OCI-LY1 (cell line): Measurements from ENCODE around the gene EML1.

Experiments used
- H2AFZ ChIP-seq: fragments of 200-600 bp; sonication (generic), shearing (Covaris generic); 2 replicates; pipeline ENCODE4 v1.6.0; 2014; ENCODE audit warnings: antibody characterized with exemption, mild to moderate bottlenecking, low read length
- H3F3A ChIP-seq: fragments of 200-600 bp; sonication (generic), shearing (Covaris generic); 2 replicates; pipeline ENCODE4 v1.6.0; 2014; ENCODE audit warnings: mild to moderate bottlenecking, antibody characterized with exemption, low read length, moderate library complexity; ENCODE audit not compliant: insufficient read depth
- H3K27ac ChIP-seq: fragments of 200-600 bp; sonication (generic); 2 replicates; pipeline ENCODE4 v1.5.1; 2014; ENCODE audit warnings: low read length, mixed run types, mild to moderate bottlenecking, low read depth; ENCODE audit not compliant: poor library complexity, severe bottlenecking
- H3K27me3 ChIP-seq: fragments of 200-600 bp; sonication (generic); 2 replicates; pipeline ENCODE4 v1.6.0; 2014; ENCODE audit warnings: antibody characterized with exemption, mild to moderate bottlenecking, low read length, moderate library complexity; ENCODE audit not compliant: insufficient read depth
- H3K36me3 ChIP-seq: fragments of 200-600 bp; sonication (generic); 2 replicates; pipeline ENCODE4 v1.6.1; 2014; ENCODE audit warnings: mild to moderate bottlenecking, antibody characterized with exemption, low read length, moderate library complexity, mixed read lengths; ENCODE audit not compliant: insufficient read depth
- H3K4me1 ChIP-seq: fragments of 200-600 bp; sonication (generic); 2 replicates; pipeline ENCODE4 v1.5.1; 2014; ENCODE audit warnings: mild to moderate bottlenecking, low read length, moderate library complexity; ENCODE audit not compliant: insufficient read depth, severe bottlenecking
- H3K4me2 ChIP-seq: fragments of 200-600 bp; sonication (generic), shearing (Covaris generic); 2 replicates; pipeline ENCODE4 v1.6.1; 2014; ENCODE audit warnings: low read length
- H3K4me3 ChIP-seq: fragments of 200-600 bp; sonication (generic); 2 replicates; pipeline ENCODE4 v1.5.1; 2014; ENCODE audit warnings: low read length, low read depth, mild to moderate bottlenecking, mixed read lengths; ENCODE audit not compliant: poor library complexity, severe bottlenecking
- H3K79me2 ChIP-seq: fragments of 200-600 bp; shearing (Covaris generic); 2 replicates; pipeline ENCODE4 v1.6.1; 2016; ENCODE audit warnings: mixed run types, low read length, mixed read lengths; ENCODE audit not compliant: insufficient read depth
- H3K9ac ChIP-seq: fragments of 200-600 bp; sonication (generic), shearing (Covaris generic); 2 replicates; pipeline ENCODE4 v1.6.1; 2014; ENCODE audit warnings: mild to moderate bottlenecking, low read length, mixed read lengths
- H3K9me2 ChIP-seq: fragments of 200-600 bp; sonication (generic), shearing (Covaris generic); 2 replicates; pipeline ENCODE4 v1.6.1; 2014; ENCODE audit warnings: low read depth, mild to moderate bottlenecking, low read length, mixed read lengths
- H3K9me3 ChIP-seq: fragments of 200-600 bp; shearing (Covaris generic); 2 replicates; pipeline ENCODE4 v1.6.1; 2014; ENCODE audit warnings: low read length, mixed read lengths
- H4K20me1 ChIP-seq: fragments of 200-600 bp; sonication (generic), shearing (Covaris generic); 2 replicates; pipeline ENCODE4 v1.6.0; 2016; ENCODE audit warnings: mild to moderate bottlenecking, low read length; ENCODE audit not compliant: insufficient read depth
- CTCF ChIP-seq: fragments of 200-600 bp; sonication (generic), shearing (Covaris generic); IDR thresholded peaks from 2 replicates; pipeline ENCODE4 v1.5.1; 2017; ENCODE audit warnings: mild to moderate bottlenecking, antibody characterized with exemption, low read length, moderate library complexity, mixed read lengths
- EZH2 ChIP-seq: fragments of 200-600 bp; sonication (generic), shearing (Covaris generic); IDR thresholded peaks from 2 replicates; pipeline ENCODE4 v1.8.0; 2017; ENCODE audit warnings: borderline replicate concordance, mixed run types, mild to moderate bottlenecking, antibody characterized with exemption, low read length, moderate library complexity, mixed read lengths

The EML1 gene

GRCh38 chr14:99812892-99813291 lies 19.7 kb downstream of the EML1 start:
- H3K27ac ChIP-seq: no peak overlapping the region
- no peaks in the 10 kb centered on the region for H3K36me3 ChIP-seq
- H3K9me2 ChIP-seq: no peaks in the 10 kb centered on the region
- H3F3A ChIP-seq: no peaks in the 10 kb centered on the region
- H4K20me1 ChIP-seq: no peaks in the 10 kb centered on the region
- no peak overlapping the region for H2AFZ ChIP-seq
- H3K9ac ChIP-seq: no peak overlapping the region
- H3K27me3 ChIP-seq: peaks cover 2% of the 10 kb centered on the region; the same call in 1 of the 2 replicates
- no peaks in the 10 kb centered on the region for H3K4me1 ChIP-seq
- no peak overlapping the region for H3K4me3 ChIP-seq
- no peak for TF ChIP-seq EZH2
- no peak for TF ChIP-seq CTCF
- H3K4me2 ChIP-seq: no peak overlapping the region
- no peaks in the 10 kb centered on the region for H3K79me2 ChIP-seq
- H3K9me3 ChIP-seq: no peaks in the 10 kb centered on the region

GRCh38 chr14:99815696-99816095 lies 22.5 kb downstream of the EML1 start:
- H3K27me3 ChIP-seq: no peaks in the 10 kb centered on the region
- H4K20me1 ChIP-seq: no peaks in the 10 kb centered on the region
- H3K9me2 ChIP-seq: no peaks in the 10 kb centered on the region
- no peak overlapping the region for H3K4me2 ChIP-seq
- H3K9ac ChIP-seq: no peak overlapping the region
- no peak overlapping the region for H3K4me3 ChIP-seq
- H3F3A ChIP-seq: no peaks in the 10 kb centered on the region
- H3K79me2 ChIP-seq: no peaks in the 10 kb centered on the region
- no peak overlapping the region for H3K27ac ChIP-seq
- no peak overlapping the region for H2AFZ ChIP-seq
- no peaks in the 10 kb centered on the region for H3K9me3 ChIP-seq
- no peak for TF ChIP-seq EZH2
- TF ChIP-seq CTCF: no peak
- no peaks in the 10 kb centered on the region for H3K36me3 ChIP-seq
- no peaks in the 10 kb centered on the region for H3K4me1 ChIP-seq

- Histone ChIP-seq H3K9ac (no peak overlapping the region), H3K4me1 (no peaks in the 10 kb centered on the region), H4K20me1 (no peaks in the 10 kb centered on the region), H3K9me3 (no peaks in the 10 kb centered on the region), H3F3A (no peaks in the 10 kb centered on the region), H3K36me3 (no peaks in the 10 kb centered on the region), H3K79me2 (no peaks in the 10 kb centered on the region), H3K4me3 (no peak overlapping the region), H2AFZ (no peak overlapping the region), H3K9me2 (no peaks in the 10 kb centered on the region), H3K27ac (no peak overlapping the region), H3K27me3 (no peaks in the 10 kb centered on the region), H3K4me2 (no peak overlapping the region)
- TF ChIP-seq CTCF (no peak), EZH2 (no peak)
These were observed 23.0 kb downstream of the EML1 start for GRCh38 chr14:99816217-99816616.
